ENCODE results near the gene RGPD6. TPM values are rescaled to one million over a fixed set of nuclear protein-coding genes. Genes with fewer than 3 reads are reported as not detected.
"Not testable (repeated sequence)": the region's sequence is repeated elsewhere in the genome, so short reads cannot be mapped to it uniquely, and the experiment has no call there.

The RGPD6 gene
- total and polyA plus RNA-seq, 8 donors, result 2.3 to 181 (median 37.6) TPM

- H3K4me1 ChIP-seq; intact Hi-C loops (cut with DNase I; ENCODE audit: low total_unique reads); H3K36me3 ChIP-seq; H3K9me3 ChIP-seq; H3K27me3 ChIP-seq; H3K4me3 ChIP-seq; H3K27ac ChIP-seq; DNase-seq: not testable (repeated sequence)
- WGBS, 5 donors, result no CpG with 5 or more reads among the region's 6 CpGs
Observed at GRCh38 chr2:110476952-110477351, 100.1 kb downstream of the RGPD6 start.

GRCh38 chr2:110475627-110476359 lies 101.2 kb downstream of the RGPD6 start:
- H3K27ac ChIP-seq; DNase-seq; H3K27me3 ChIP-seq; H3K4me1 ChIP-seq; H3K9me3 ChIP-seq; intact Hi-C loops (cut with DNase I; ENCODE audit: low total_unique reads); H3K36me3 ChIP-seq; H3K4me3 ChIP-seq: not testable (repeated sequence)
- WGBS, 5 donors, result no CpG with 5 or more reads among the region's 3 CpGs

GRCh38 chr2:110474898-110475297 lies 102.1 kb downstream of the RGPD6 start:
- H3K4me1 ChIP-seq; DNase-seq; H3K4me3 ChIP-seq; H3K9me3 ChIP-seq; intact Hi-C loops (cut with DNase I; ENCODE audit: low total_unique reads); H3K27me3 ChIP-seq; H3K36me3 ChIP-seq; H3K27ac ChIP-seq: not testable (repeated sequence)
- WGBS, 5 donors, result no CpG with 5 or more reads among the region's 4 CpGs

GRCh38 chr2:110473059-110473358 lies 104.0 kb downstream of the RGPD6 start:
- H3K4me1 ChIP-seq; H3K9me3 ChIP-seq; intact Hi-C loops (cut with DNase I; ENCODE audit: low total_unique reads); DNase-seq; H3K27me3 ChIP-seq; H3K27ac ChIP-seq; H3K4me3 ChIP-seq; H3K36me3 ChIP-seq: not testable (repeated sequence)
- WGBS, 5 donors, result no CpG with 5 or more reads among the region's 3 CpGs

- H3K4me3 ChIP-seq; DNase-seq; H3K4me1 ChIP-seq; intact Hi-C loops (cut with DNase I; ENCODE audit: low total_unique reads); H3K9me3 ChIP-seq; H3K27me3 ChIP-seq; H3K27ac ChIP-seq; H3K36me3 ChIP-seq: not testable (repeated sequence)
- no CpG with 5 or more reads among the region's 29 CpGs for WGBS, 5 donors
Observed at GRCh38 chr2:110472171-110473058, 104.6 kb downstream of the RGPD6 start, which contains the start of gene LIMS4. Gene LIMS4 (minus strand): TSS chr2:110472816. CDS start chr2:110472778, 38 bp downstream.

GRCh38 chr2:110468921-110469320 lies 108.1 kb downstream of the RGPD6 start:
- H3K27me3 ChIP-seq; DNase-seq; H3K4me1 ChIP-seq; H3K36me3 ChIP-seq; H3K4me3 ChIP-seq; H3K9me3 ChIP-seq; intact Hi-C loops (cut with DNase I; ENCODE audit: low total_unique reads); H3K27ac ChIP-seq: not testable (repeated sequence)
- WGBS, 5 donors, result no CpG with 5 or more reads among the region's 7 CpGs

- intact Hi-C loops (cut with DNase I; ENCODE audit: low total_unique reads); H3K27me3 ChIP-seq; H3K9me3 ChIP-seq; H3K36me3 ChIP-seq; H3K4me3 ChIP-seq; H3K27ac ChIP-seq; H3K4me1 ChIP-seq; DNase-seq: not testable (repeated sequence)
- no CpG with 5 or more reads among the region's 8 CpGs for WGBS, 5 donors
Observed at GRCh38 chr2:110465312-110465711, 111.7 kb downstream of the RGPD6 start.

Small RNAs within 50 kb of the gene (small RNA-seq; reads per million reads assigned to genes)
- gene AC108938.1, result 0 reads per million in 4 donors

Other genes with a start within 250 kb of the RGPD6 start
- 10 to 100 TPM in 1 of 5 donors, 1 to 10 TPM in 1, not detected in 3; 4.4 to 12.5 TPM for gene LIMS4, start 104.4 kb downstream of the RGPD6 start, total RNA-seq
- gene LIMS4, start 104.4 kb downstream of the RGPD6 start, polyA plus RNA-seq, result 1 to 10 TPM in 1 of 3 donors, under 1 TPM in 1, not detected in 1; 0.28 to 1.4 TPM
- 10 to 100 TPM in 1 of 5 donors, 1 to 10 TPM in 2, under 1 TPM in 2; 0.29 to 11.1 (median 9.0) TPM for gene BUB1, start 100.8 kb upstream of the RGPD6 start, total RNA-seq
- gene BUB1, start 100.8 kb upstream of the RGPD6 start, polyA plus RNA-seq, result 1 to 10 TPM in 2 of 3 donors, under 1 TPM in 1; 0.61 to 3.2 (median 1.7) TPM
- 1 to 10 TPM in 1 of 5 donors, under 1 TPM in 2, not detected in 2; 0.45 to 1.3 (median 0.58) TPM for gene ACOXL, start 155.4 kb upstream of the RGPD6 start, total RNA-seq
- gene ACOXL, start 155.4 kb upstream of the RGPD6 start, polyA plus RNA-seq, result under 1 TPM in 2 of 3 donors, not detected in 1; 0.10 to 0.25 TPM